Skin epidermis (tissue), 12 donors: ENCODE data around the gene FAM114A2.
A peak's percentile ranks its signal among the peaks of the same experiment; 100 is the strongest.
"Not testable (repeated sequence)": the region's sequence is repeated elsewhere in the genome, so short reads cannot be mapped to it uniquely, and the experiment has no call there.

Experiments used
- H3K27ac ChIP-seq, 21 experiments: fragments of 200-600 bp; sonication (generic) in 11 of 21; one replicate each; pipeline ENCODE4 v1.5.0; 2020; ENCODE audit warnings: mild to moderate bottlenecking in 3 of 21, inconsistent platforms in 2 of 21, moderate library complexity in 2 of 21
- H3K4me3 ChIP-seq, 7 experiments: fragments of 200-600 bp; sonication (generic) in 2 of 7; one replicate each; pipeline ENCODE4 v1.5.0; 2020; ENCODE audit warnings: inconsistent platforms in 2 of 7, mild to moderate bottlenecking in 2 of 7, moderate library complexity in 1 of 7

The FAM114A2 gene

DNA sequence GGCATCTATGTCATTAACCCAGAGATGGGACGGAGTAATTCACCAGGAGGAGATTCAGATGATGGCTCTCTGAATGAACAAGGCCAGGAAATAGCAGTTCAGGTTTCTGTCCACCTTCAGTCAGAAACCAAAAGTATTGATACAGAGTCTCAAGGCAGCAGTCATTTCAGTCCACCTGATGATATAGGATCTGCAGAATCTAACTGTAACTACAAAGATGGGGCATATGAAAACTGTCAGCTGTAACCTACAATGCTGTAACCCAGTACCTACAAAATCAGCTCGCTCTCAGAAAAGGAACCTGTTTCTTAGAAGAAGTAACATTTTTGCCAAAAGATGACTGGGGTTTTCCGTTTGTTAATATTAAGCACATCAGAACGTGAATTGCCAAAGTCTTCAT, 14.8 kb upstream of the FAM114A2 start:
- no peak overlapping the region for H3K27ac ChIP-seq
- H3K4me3 ChIP-seq = no peak overlapping the region

DNA sequence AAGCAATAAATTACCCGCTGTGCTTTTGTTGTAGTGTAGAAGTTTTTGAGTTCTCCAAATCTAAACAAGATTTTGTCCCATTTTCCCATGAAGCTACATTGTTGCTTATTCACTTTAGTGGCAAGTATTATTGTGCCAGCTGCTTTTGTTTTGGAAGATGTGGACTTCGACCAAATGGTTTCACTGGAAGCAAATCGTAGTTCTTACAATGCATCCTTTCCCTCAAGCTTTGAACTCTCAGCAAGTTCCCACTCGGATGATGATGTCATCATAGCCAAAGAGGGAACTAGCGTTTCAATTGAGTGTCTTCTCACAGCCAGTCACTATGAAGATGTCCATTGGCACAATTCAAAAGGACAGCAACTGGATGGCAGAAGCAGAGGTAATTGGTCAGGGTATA, 10.9 kb upstream of the FAM114A2 start:
- no peak overlapping the region for H3K27ac ChIP-seq
- no peak overlapping the region for H3K4me3 ChIP-seq

DNA sequence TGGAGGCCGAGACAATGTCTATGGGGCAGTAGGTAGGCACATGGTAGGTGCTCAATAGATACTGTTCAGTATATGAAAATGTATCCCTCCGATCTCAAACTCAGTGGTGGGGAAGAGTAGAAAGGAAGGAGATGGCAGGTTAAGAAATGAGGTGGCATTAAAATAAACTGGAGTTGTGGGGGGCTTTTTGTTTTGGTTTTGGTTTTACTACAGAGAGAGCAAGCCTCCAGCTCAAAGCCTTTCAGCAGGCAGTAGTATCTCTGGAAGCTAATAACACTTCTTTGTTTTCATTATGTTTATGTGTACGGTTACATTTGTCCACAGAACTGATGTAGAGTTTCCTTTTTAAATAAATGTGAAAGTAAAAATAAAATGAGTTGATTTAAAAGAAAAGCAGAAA, 8.6 kb upstream of the FAM114A2 start:
- H3K27ac ChIP-seq = no peak overlapping the region
- H3K4me3 ChIP-seq = no peak overlapping the region

DNA sequence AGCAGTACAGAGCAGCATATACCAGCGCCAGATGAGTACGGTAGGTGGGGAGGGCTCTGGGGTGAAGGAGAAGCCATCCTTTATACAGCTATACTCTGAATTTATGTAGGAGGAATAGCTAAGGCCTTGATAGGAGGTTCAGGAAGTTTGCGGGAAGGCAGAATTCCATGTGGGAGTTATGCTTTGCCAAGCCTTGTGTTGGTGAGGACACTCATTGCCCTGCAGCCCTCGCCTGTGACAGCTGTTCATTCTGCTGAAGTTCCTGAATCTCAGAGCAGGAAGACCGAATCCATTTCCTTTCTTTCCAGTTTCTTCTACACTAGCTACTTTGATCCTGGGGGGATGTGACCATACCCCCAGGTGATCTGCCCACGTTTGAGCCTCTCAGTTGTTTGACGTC, 7.8 kb upstream of the FAM114A2 start:
- H3K27ac ChIP-seq = peak overlapping the region in 1 of 21 experiments; percentile 12
- no peak overlapping the region for H3K4me3 ChIP-seq

DNA sequence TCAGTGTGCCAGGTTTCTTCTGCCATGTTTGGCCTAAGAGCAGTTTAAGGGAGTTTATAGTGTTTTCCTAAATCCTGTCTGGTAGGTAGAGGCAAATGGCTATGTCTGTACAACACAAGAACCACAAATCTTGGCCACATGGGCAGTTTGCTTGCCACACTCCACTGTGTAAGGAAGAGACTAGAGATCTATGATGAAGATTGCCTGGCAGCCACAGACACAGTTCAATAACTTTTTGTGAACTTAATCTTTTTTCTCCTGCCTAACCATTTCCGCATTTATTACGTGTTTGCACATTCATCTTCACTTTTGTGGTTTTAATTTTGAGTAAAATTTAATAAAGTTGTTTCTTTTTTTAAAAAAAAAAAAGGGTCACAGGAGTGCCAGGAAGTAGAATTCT, 5.9 kb upstream of the FAM114A2 start:
- Histone ChIP-seq H3K4me3 (no peak overlapping the region), H3K27ac (no peak overlapping the region)

DNA sequence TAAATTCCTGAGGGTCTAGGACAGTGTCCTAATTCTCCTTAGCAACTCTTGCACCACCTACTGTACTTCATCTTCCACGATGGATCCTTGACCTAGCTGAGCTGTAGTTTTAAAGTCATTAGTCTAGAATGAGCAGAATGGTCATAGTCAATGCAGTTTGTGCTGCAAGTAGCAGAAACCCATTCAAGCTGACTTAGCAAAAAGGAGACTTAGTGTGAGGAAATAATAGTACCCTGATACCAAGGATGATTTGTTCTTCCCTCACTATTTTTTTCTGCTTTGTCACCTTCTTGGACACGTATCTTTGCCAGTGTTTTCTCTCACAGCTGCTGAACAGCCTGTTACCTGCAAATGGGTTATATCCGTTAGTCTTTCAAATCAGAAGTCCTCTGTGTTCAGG, 5.4 kb upstream of the FAM114A2 start:
- Histone ChIP-seq H3K4me3 (no peak overlapping the region), H3K27ac (no peak overlapping the region)

DNA sequence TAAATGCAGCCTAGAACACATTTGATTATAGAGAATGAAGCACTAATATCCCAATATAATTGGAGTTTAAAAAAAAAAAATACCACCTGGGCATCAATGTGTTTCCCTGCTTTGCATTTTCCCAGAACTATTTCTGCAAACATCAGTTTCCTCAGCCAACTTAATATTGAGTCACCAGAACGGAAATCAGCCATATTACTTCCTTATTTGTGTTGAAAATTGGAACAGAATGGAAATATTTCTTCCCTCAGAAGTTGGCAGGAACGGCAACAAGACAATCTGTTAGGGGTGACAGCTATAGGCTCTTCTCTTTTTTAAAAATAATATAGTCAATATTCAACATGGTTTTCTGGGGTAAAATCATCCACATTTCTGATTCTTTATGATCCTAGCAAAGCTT, 4.1 kb upstream of the FAM114A2 start:
- Histone ChIP-seq H3K4me3 (no peak overlapping the region), H3K27ac (peak overlapping the region in 5 of 21 experiments; percentile 24 to 68 (median 35))

DNA sequence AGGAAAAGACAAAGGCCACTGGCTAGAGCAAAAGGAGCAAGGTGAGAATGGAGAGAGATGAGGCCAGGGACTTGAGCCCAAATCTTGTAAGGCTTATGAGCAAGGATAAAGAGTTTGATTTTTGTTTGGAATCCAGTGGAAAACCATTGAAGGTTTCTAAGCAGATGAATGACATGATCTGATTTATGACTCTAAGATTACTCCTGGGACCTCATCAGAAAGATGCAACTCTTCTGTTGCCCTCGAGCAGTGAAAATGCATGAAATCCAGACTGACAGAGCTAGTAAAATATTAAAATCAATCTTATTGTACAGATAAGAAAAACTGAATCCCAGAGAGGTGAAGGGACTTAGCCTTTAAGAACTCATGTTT, 734 bp upstream of the FAM114A2 start:
- H3K4me3 ChIP-seq = peak overlapping the region; percentile 63 to 89 (median 76)
- peak overlapping the region; percentile 70 to 93 (median 88) for H3K27ac ChIP-seq

DNA sequence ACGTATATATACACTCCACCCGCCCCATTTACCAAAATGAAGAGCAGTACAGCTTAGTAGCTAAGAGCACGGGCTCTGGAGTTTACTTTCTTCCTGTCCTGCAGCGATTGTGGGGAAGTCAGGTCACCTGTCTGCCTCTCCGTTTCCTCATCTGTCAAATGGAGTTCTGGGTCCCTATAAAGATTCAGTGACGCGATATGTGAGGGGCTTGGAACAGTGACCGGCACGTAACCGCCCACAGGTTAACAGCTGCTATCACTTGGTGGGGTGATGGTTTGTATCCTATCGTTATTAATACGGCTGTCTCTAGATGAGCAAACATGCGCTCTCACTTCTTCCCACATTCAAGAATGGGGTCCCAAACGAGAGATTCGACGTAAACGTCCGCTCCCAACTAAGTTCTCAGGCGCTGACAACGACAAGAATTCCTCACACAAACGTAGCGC, 426 bp downstream of the FAM114A2 start:
- peak overlapping the region; percentile 63 to 89 (median 76) for H3K4me3 ChIP-seq
- peak overlapping the region; percentile 70 to 93 (median 88) for H3K27ac ChIP-seq

DNA sequence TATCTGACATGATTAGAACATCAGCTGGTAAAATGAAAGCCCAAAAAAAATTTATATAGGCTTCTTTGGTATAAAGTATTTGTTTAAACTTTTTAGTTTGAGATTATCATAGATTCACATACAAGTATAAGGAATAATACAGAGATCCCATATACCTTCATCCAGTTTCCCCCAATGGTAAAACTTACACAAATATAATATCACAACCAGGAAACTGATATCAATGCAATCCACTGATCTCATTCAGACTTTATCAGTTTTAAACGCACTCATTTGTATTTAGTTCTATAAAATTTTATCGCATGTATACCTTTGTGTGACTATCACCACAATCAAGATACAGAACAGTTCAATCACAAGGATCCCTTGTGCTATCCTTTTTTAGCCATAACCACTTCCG, 3.8 kb downstream of the FAM114A2 start:
- H3K27ac ChIP-seq = no peak overlapping the region

DNA sequence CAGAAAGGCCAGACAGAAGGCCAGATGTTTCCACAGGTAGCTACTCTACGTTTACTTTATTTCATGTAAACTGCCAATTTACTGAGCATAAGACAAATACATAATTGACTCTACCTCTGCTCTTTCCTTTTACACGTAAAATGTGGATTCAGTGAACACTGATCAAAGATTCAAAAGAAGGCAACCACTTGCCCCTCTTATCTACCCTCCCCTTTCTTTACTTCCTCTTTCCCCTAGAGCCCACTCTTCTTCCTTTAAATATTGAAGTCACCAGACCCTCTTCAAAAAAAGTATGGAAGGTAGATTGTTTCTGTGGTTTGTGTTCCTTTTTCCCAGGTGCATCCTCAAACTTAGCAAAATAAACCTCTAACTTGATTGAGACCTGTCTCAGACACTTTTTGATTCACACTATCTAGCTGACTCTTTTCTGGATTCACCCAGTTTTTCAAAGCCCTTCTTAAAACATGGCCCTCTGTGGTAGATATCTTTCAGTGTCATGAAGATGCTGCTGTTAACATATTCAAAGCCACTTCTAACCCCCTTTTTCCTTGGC, 6.7 kb downstream of the FAM114A2 start:
- H3K27ac ChIP-seq = no peak overlapping the region
- H3K4me3 ChIP-seq = no peak overlapping the region

More for the DNA sequence above, 3.8 kb downstream of the FAM114A2 start:
- H3K4me3 ChIP-seq = no peak overlapping the region

DNA sequence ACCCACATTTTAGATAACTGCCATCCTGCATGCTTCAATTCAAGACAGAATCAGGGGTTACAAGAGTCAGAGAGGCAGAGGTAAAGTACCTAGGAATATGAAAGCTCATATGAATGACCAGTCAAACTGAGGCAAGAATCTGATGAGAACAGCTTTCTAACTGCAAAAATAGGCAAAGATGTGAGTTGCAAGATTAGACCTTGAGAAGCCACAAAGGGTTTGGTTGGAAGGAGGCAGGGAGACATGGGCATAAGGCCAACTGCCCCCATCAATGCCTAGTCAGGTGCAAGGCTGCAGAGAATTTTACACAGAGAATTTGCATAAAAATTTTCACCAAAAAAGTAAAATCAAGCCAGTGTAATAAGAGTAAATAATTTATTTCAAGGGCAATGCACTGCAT, 12.8 kb downstream of the FAM114A2 start:
- no peak overlapping the region for H3K27ac ChIP-seq
- H3K4me3 ChIP-seq = no peak overlapping the region

DNA sequence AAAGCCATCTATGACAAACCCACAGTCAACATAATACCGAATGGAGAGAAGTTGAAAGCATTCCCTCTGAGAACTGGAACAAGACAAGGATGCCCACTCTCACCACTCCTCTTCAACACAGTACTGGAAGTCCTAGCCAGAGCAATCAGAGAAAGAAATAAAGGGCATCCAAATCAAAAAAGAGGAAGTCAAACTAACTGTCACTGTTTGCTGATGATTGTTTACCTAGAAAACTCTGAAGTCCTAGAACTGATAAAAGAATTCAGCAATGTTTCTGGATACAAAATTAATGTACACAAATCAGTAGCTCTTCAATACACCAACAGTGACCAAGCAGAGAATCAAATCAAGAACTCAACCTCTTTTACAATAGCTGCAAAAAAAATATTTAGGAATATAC, 19.8 kb downstream of the FAM114A2 start:
- not testable (repeated sequence) for H3K27ac ChIP-seq, H3K4me3 ChIP-seq

DNA sequence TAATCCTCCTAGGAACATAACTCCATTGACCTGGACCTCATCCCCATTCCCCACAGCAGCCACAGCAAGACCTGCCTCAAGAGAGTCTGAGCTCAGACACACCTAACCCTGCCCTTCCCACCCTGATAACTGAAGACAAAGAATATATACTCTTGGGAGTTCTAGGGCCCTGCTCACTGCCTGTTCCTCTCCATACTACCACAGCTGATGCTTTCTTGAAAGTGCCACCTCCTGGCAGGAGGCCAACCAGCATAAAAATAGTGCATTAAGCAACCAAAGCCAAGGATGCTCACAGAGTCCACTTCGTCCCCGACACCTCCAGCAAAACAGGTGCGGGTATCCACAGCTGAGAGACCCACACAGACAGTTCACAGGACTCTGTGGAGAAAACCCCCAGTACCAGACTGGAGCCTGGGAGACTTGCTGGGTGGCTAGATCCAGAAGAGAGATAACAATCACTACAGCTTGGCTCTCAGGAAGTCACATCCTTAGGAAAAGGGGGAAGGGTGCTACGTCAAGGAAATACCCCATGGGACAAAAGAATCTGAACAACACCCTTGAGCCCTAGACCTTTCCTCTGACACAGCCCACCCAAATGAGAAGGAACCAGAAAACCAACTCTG, 23.5 kb downstream of the FAM114A2 start:
- H3K4me3 ChIP-seq = no peak overlapping the region
- no peak overlapping the region for H3K27ac ChIP-seq

DNA sequence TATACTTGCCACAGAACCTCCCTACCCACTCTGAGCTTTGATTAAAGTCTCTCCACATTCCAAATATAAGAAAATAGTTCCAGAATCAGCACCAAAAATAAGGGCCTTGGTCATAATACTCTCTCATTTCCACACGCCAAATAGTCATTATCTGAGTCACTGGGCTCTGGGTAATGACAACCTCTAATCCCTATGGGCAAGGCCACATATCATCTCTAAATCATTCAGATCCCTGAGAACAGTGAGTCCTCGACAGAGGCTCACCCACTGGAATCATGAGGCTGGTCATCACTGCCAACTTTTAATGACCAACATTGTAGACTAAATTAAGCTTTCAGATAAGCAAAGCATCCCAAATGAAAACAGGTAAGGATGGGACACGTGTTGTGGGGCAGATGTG, 28.1 kb downstream of the FAM114A2 start:
- no peak overlapping the region for H3K27ac ChIP-seq
- H3K4me3 ChIP-seq = no peak overlapping the region

DNA sequence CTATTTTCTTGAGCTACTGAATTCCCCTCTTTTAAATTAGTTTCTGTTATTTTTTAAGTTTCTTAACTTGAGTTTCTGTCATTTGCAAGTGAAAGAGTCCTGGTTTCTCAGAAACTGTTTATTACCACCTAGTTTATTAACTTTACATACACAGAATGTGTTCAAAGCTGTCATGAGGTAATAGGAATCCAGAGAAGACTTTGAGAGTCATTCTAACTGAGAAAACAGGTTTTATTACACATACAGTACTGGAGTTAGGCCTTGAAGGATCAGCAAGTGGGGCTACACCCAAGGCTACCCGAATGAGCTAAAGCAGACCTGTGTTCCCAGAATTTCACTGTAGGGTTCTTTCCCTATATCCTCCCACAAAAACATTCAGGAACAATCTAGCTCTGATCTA, 33.1 kb downstream of the FAM114A2 start:
- Histone ChIP-seq H3K27ac (no peak overlapping the region), H3K4me3 (no peak overlapping the region)

DNA sequence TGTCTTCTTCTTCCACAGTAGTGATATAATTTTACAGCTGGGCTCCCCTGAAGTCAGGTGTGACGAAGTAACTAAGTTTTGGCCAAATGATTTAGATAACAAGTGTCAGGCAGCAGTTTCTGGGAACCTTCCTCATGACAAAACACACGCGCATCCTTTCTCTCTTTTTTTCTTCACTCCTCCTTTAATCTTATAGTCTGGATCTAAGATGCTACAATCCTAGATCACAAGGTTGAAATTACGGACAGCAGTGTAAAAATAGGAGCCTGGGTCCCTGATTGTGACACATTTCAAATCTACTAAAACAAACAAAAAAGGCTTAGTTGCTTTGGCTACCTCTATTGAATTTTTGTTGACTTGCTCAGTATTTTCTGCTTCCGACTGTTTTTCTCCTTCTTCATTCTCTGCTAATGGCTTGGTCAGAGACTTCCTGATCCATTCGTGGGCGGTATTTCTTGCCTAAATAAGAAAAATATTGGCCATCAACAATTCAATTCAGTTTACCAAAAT, 36.1 kb downstream of the FAM114A2 start:
- Histone ChIP-seq H3K27ac (peak overlapping the region in 16 of 21 experiments; percentile 1 to 80 (median 60)), H3K4me3 (no peak overlapping the region)

DNA sequence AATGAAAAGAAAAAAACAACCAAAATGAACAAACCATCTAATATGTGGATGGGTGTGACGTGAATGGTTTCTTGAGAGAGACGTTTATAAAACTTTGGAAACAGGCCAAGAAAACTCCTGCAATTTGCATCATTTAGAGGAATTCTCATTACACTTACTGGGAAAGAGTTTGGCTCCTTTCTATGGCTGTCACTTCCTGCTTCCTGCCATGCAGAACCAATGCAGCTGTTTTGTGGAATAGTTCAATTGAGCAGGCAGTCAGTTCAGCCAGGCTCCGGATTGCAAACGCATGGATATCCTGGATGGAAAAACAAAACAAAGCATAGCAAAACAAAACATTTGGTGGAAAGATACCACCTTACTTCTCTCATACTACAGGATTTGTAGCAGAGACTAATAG, 36.6 kb downstream of the FAM114A2 start:
- no peak overlapping the region for H3K4me3 ChIP-seq
- peak overlapping the region in 12 of 21 experiments; percentile 14 to 80 (median 68) for H3K27ac ChIP-seq

DNA sequence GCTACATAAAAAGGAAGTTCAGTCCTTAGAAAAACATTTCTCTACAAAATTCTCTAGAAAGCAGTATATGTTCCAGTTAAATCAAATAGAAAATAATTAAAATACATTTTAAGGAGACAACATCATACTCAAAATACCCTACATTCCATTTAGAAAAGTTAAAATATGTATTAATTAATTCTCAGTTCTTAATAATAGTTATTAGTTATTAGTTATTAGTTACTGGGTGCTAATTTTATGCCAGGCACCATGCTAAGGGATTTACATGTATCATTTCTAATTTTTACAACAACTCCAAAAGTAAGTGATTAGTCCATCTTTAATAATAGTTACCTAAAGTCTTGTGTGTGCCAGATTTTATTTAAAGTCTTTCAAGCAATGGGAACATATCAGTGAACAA, 38.0 kb downstream of the FAM114A2 start:
- Histone ChIP-seq H3K4me3 (no peak overlapping the region), H3K27ac (peak overlapping the region in 1 of 21 experiments; percentile 80)

DNA sequence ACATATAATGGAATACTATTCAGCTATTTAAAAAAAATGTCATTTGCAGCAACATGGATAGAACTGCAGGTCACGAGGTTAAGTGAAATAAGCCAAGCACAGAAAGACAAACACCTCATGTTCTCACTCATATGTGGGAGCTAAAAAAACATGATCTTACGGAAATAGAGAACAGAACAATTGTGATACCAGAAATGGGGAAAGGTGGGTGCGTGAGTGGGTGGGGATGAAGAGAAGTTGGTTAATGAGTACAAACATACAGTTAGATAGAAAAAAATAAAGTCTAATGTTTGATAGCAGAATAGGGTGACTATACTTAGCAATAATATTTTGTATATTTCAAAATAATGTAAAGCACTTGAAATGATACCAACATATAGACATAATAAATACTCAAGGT, 38.7 kb downstream of the FAM114A2 start:
- H3K4me3 ChIP-seq = no peak overlapping the region
- H3K27ac ChIP-seq = no peak overlapping the region

DNA sequence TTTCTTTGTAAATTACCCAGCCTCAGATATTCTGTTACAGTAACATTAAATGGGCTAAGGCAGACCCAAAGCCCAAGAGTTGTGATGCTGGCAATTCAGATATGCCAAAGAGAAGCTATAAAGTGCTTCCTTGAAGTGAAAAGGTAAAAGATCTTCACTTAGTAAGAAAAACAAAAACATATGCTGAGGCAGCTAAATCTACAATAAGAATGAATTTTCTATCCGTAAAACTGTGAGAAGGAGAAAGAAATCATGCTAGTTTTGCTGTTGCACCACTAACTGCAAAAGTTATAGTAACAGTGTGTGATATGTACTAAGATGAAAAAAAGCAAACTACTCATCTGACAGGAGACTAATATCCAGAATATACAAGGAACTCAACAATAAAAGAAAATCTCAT, 39.9 kb downstream of the FAM114A2 start:
- Histone ChIP-seq H3K4me3 (no peak overlapping the region), H3K27ac (no peak overlapping the region)

DNA sequence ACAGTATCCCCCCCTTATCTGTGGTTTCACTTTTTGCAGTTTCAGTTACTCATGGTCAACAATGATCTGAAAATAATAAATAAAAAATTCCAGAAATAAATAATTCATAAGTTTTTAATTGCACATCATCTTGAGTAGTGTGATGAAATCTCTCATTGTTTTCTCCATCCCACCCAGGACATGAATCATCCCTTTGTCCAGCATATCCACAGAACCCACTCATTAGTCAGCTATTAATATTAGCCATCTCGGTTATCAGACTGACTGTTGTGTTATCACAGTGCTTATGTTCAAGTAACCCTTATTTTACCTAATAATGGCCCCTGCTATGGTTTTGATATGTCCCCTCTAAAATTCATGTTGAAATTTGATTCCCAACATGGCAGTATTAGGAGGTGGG, 40.7 kb downstream of the FAM114A2 start:
- no peak overlapping the region for H3K27ac ChIP-seq
- no peak overlapping the region for H3K4me3 ChIP-seq
